GM18861 (cell line): ENCODE measurements around the gene HIVEP3.

ENCODE experiments used
- ATAC-seq: cut with Tn5 transposase; IDR thresholded peaks from one replicate; pipeline ENCODE4 v1.9.1; 2021; ENCODE audit not compliant: unreplicated experiment

The HIVEP3 gene

DNA sequence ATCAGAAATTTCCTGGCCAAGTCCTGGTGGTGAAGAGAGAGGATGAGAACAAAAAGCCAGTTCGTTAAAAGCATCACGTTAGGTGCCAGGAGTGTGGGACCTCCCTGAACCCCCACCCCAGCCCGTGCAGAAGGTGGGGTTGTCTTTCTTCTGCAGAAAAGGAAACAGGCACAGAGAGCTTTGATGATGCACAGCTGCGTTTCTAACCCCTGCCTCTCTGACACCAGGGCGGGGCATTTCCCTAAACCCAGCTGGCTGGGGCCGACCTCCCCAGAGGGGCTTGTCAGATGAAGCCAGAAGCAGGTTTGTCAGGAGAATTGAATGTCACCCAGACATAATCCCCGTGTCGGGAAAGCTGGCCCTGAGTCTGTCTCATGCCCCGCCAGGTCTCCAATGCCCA, 244.9 kb downstream of the HIVEP3 start:
- ATAC-seq = no peak

- ATAC-seq = no peak
These were observed 245.3 kb downstream of the HIVEP3 start for GRCh38 chr1:41673378-41673777.

DNA sequence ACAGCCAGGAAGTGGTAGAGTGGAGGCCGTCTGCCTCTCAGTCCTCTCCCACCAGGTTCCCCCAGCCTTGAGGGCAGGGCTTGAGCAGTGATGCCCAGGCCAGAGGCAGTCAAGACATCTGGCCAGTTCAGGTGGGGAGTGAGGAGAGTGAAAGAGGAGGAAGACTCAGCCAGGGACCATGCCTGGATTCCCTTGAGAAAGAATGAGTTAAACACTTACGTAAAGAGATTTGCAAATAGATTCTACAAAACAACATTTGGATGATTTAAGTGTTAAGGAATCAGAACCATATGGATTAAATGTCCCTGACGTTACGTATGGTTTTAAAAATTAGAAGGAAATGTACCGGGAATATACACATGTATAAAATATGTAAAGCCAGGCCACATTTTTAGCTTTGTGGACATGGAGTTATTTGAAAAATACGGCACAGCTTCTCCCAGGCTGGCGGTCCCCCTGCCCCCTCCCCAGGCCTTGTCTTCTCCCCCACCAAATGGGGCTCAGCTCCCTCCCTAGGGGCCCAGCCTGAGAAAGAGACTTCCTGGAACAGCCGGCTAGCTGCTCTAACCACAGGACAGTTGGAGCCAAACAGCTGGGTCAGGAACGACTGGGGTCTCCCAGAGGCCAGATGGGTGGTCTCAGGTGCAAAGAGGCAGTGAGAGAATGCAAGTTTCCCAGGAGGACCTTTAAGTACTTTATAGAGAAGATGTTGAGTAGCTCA, 245.9 kb downstream of the HIVEP3 start:
- ATAC-seq = no peak

GRCh38 chr1:41672173-41672572, 246.5 kb downstream of the HIVEP3 start:
- ATAC-seq = no peak

GRCh38 chr1:41671116-41671755, 247.5 kb downstream of the HIVEP3 start:
- ATAC-seq = no peak

DNA sequence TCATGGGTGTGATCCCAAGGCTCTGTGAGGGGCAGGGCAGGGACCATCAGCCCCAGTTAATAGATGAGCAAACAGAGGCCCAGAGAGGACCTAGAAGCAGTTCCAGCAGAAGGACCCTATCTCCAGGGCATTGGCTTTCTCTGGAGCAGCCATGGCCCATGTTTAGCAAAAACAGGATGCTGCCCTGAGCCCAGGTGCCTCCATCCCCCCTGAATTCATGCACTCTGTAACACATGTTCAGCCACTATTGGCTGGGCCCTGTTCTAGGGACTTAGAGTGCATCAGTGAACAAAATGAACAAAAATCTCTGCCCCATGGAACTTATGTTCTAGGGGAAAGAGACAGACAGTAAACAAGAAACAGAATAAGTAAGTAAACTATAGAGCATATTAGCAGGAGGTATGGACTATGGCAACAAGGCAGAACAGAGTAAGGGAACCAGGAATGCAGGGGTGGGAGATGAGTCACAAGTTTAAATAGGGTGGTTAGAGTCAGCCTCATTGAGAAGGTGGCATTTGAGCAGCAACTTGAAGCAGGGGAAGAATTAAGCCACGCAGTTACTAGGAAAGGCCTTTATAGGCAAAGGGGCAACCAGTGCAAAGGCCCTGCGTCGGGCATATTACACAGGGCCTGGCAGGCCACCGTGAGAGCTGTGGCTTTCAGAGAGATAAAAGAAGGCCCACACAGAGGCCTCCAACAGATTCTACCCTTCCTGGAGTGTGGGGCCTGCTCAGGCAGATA, 248.3 kb downstream of the HIVEP3 start:
- ATAC-seq = no peak

DNA sequence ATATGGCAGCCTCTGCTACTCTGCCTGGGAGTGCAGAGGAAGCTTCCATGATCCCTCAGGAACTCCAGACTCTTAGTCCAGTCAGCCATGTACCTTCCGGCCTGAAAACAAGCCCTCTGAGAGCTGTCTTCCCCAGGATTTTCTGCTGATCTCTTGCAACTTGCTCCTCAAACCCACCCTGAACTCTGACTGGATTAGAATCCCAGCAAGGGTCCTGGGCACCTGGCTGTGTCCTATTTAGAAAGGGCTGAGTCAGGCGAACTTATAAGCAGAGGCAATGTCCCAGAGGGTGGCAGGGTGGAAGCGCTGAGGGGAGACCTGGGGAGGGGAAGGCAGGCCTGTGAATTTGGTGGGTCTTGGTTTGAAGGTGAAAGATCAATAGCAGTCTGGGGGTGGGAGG, 249.8 kb downstream of the HIVEP3 start:
- no peak for ATAC-seq

GRCh38 chr1:41668054-41668660, 250.6 kb downstream of the HIVEP3 start:
- ATAC-seq = no peak

- ATAC-seq = peak; percentile 47
These were observed 251.6 kb downstream of the HIVEP3 start for GRCh38 chr1:41666981-41667631.

DNA sequence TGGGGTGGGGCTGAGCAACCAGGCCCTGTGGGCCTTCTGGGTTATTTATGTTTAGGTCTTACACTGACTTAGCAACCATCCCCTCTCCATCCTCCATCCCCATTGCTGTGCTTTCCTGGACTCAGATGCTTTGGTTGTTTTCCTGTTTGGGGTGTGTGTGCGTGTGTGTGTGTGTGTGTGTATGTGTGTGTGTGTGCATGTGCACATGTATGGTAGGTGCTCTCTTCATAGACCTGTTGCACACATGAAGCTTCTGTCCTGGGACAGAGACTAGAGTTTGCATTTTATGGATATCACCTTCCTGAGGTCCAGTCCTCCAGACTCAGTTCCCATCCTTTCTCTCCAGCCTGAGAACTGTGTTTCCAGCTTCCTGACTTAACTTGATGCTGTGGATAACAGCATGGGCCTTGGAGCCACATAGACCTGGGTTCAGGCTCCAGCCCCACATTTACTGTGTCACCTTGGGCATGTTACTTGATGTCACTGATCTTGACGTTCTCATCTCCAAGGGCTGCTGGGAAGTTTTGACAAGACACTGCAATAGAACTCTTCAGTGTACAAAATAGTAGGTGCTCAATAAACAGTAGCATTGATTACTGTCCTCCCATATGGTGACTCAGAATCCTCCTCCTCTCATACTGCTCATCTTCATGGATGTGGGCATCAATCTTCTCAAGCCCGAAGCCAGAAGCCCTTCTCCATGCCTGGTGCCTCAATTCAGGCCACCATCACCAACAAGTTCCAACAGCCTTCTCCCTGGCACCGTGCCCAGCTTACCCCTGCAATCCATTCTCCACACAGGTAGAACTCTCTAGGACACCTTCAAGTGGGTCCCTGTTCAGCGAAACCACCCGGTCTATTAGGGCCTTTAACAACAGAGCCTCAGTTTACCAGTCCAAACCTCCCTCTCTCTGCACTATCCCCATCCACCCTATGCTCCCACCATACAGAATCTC, 252.5 kb downstream of the HIVEP3 start:
- ATAC-seq = no peak

DNA sequence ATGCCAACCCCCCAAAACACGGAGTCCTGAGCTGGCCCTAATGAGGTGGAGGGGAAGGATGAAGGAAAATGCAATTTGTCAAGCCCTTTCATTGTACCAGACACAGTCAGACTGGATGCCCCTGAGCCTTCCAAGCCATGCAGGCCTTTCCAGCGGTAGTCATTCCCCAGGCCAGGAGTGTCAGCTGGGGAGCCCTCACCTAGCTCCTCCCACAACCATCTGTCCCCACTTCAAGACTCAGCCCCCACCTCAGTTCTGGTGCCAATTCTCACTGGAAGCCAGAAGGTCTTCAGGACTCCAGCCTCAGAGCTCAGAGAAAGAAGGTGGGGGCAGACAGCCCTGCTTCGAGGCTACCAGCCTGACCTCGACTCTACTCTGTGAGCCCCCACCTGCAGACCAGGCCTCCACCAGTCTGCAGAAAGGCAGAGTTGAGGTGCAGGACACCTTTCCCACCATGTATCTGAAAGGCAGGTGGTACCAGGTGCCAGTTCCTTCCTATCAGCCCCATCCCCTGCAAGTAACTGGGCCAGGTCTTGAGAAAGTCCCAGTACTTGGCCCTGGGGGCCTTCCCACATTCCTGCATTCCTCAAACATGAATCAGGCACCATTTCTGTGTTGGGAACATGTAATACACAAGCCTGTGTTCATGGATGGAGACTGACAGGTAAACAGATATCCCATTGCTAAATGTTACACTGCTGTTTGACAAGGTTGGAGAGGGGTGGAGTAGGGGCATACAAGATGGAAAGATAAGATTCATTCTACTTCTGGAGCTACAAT, 253.7 kb downstream of the HIVEP3 start:
- ATAC-seq = no peak

DNA sequence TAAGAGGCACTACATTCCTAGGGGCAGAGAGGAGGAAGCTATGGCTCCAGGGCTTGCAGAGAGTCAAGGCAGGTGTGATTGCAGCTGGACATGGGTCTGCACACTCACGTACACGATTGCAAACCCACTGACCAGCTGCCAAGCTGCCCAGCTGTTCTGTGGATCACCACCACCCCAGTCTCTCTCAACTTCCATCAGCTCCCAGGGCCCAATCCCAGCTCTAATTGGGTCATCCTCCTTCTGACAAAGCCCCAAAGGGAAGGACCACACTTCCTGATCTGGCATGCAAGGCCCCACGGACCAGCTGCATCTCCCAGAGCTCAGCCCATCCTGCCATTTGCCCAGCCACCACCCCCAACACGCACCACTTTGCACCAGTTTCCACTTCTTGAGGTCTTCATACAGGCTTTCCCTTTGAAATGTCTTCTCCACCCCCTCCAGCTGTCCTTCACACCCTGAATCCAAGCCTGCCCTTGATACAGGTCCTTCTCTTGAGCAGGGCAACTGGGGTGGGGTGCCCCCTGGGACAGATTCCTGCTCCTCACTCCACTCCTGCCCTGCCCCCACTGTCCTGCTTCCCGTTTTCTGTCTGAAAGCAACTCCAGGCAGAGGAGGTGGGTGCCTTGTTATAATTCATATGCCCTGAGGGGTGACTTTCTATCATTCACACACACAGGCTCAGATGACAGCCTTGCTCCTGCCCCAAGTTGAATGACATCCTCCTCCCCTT, 254.9 kb downstream of the HIVEP3 start:
- ATAC-seq = no peak

DNA sequence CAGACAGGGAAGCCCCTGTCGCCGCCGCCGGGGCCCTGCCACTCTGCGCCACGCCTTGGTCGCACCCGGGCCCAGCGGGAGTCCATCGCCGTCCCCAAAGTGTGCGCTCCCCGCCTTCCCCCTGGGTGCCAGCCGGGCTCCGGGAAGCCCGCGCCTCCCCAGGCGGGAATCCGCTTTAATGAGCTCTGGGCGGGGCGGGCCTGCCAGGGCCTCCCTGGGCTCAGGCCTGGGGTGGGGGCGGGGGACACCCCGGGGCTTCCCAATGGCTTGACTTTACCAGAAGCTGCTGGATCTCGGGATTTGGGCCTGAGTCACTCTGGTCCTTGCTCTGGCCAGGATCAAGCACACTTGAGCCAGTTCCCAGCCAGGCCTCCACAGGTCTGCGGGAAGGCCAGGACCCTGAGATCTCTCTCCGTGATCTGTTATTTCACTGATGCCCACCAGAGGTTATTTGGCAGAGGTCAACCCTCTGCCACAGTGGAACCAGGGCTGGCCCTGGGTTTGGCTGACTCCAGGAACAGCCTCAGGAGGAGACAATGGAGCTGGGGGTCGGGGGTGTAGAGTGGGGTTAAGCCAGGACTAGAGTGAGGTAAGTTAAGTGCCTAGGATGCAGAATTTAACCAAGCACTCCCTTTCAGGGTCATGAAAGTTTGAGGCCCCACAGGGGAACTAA, 255.8 kb downstream of the HIVEP3 start:
- peak; percentile 4 for ATAC-seq

- peak; percentile 53 for ATAC-seq
These were observed 256.5 kb downstream of the HIVEP3 start for GRCh38 chr1:41662061-41662764.

GRCh38 chr1:41661428-41662060, 257.2 kb downstream of the HIVEP3 start:
- no peak for ATAC-seq

GRCh38 chr1:41660570-41661427, 257.9 kb downstream of the HIVEP3 start:
- no peak for ATAC-seq
